Retinal pigment epithelial cell (primary cell): ENCODE results near the gene CALU.

Experiments
- DNase-seq: peaks from one replicate; pipeline ENCODE4 v3.0.0-alpha.2; 2010; ENCODE audit warnings: low read depth
- H3K4me3 ChIP-seq: 2 replicates; pipeline ENCODE4 v1.5.1; 2011; ENCODE audit warnings: mild to moderate bottlenecking, low read length, control low read depth, moderate library complexity
- TF ChIP-seq, protein P1 (sequence below): conservative IDR thresholded peaks from 2 replicates; pipeline ENCODE4 v1.5.1; 2011; ENCODE audit warnings: low read depth, low read length, control low read depth, inconsistent platforms

The CALU gene

DNA sequence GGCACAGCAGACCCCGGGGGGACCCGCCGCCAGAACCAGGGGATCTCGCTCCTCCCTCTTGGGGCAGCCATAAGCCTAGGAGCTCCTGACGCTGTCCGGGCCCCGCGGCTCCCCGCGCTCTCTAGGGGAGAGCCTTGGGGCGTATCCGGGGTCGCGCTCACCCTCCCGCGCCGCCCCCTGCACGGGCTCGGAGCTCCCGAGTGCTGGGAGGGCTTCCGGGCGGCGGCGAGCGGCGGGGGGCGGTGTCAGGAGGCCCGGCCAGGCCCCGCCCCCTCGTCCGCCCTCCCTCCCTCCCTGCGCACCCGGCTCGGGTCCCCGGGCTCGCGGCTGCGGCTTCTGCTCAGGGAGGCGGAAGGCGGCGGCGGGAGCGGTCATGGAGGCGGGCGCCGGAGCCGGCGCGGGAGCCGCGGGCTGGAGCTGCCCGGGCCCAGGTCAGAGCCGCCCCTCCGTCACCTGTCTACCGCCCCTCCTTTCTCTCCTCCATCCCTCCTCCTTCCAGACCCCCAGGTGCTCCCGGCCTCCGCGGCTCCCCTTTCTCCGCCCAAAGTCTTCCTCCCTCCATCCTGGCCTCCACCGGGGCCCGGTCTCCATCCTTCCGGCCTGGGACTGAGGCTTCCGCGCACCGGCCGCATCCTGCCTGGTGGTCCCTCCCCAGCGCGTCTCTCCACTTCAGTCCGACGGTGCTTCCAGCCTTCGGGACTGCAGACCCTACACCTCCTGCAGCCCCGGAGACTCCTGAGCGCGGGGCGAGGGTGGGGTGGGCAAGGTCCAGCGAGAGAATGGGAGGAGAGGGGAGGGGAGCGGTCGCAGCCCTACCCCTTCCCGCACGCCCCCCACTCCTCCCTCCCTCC lies 52.2 kb downstream of the CALU start, which contains the start of gene CCDC136:
Gene CCDC136, plus strand, starts transcription at position 848 of the 851 bp plus-strand sequence. CDS start 444 bp downstream, outside the sequence.
- H3K4me3 ChIP-seq = peak within 1 kb of the TSS; percentile 74
- TF ChIP-seq, protein P1, sequence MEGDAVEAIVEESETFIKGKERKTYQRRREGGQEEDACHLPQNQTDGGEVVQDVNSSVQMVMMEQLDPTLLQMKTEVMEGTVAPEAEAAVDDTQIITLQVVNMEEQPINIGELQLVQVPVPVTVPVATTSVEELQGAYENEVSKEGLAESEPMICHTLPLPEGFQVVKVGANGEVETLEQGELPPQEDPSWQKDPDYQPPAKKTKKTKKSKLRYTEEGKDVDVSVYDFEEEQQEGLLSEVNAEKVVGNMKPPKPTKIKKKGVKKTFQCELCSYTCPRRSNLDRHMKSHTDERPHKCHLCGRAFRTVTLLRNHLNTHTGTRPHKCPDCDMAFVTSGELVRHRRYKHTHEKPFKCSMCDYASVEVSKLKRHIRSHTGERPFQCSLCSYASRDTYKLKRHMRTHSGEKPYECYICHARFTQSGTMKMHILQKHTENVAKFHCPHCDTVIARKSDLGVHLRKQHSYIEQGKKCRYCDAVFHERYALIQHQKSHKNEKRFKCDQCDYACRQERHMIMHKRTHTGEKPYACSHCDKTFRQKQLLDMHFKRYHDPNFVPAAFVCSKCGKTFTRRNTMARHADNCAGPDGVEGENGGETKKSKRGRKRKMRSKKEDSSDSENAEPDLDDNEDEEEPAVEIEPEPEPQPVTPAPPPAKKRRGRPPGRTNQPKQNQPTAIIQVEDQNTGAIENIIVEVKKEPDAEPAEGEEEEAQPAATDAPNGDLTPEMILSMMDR = no peak
- DNase-seq = no peak

DNA sequence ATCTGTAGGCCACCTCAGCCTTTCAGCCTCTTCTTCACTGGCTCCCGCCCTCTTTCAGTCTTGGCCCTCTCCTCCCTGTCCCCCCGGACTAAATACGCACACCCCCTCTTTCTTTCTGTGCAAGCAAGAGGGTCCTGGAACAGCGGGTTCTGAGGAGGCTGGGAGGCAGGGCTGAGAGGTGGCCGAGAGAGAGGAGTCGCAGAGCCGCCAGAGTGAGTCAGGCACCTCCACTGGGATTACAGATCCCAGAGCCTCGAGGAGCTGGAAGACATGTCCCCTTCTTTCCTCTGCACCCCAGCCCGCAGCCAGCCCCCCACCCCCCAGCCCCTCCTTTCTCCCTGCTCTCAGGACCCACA lies 52.8 kb downstream of the CALU start:
- DNase-seq = no peak
- TF ChIP-seq, protein P1 = no peak
- H3K4me3 ChIP-seq = peak overlapping the region; percentile 74

DNA sequence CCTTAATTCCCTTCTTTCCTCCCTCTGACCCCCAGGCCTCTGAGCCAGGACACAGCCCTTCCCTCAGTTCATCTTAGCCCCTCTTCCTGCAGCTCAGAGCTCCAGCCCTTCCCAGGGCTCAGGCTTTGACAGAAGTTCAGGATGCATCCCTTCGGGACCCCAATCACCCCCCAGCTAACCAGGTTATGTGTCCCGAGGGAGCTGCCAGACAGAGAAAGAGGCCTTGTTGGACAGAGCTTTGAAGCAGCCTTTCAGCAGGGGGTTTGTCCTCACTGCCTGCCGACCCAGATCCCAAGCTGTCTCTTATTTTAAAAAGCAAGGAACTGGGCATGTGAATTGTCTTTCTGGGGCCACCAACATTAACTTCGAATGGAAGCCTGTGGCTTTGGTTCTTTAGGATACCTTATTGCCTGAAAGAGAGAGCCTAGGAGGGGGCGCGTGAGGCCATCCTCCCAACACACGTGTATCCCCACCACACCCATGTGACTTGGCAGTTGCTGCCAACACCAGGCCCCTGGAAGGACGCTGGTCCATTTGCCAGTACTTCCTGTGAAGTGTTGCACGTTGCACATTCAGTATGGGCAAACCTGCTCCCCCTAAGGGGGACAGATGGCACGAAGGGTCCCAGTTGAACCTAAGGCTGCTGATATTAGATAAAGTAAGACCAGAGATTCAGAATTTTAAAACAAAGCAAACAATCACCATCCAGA lies 53.5 kb downstream of the CALU start:
- TF ChIP-seq, protein P1 = no peak
- no peak overlapping the region for H3K4me3 ChIP-seq
- no peak for DNase-seq

DNA sequence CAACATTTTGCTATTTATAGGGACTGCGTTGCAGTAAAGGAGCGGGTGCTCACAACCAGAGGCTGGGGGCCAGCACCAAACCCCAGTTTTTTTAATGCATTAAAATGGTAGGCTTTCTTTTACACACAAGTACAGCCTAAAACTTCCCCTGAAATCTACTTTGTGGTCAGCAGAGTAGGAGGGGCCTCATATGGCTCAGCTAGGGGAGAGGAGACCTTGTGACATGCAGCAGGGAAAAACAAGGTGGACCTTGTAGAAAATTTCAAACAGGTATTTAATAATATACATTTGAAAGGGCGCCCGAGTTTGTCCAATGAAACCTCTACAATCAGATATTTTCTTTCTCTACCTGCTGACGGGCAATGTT lies 54.0 kb downstream of the CALU start:
- no peak for DNase-seq
- H3K4me3 ChIP-seq = no peak overlapping the region
- TF ChIP-seq, protein P1 = no peak

DNA sequence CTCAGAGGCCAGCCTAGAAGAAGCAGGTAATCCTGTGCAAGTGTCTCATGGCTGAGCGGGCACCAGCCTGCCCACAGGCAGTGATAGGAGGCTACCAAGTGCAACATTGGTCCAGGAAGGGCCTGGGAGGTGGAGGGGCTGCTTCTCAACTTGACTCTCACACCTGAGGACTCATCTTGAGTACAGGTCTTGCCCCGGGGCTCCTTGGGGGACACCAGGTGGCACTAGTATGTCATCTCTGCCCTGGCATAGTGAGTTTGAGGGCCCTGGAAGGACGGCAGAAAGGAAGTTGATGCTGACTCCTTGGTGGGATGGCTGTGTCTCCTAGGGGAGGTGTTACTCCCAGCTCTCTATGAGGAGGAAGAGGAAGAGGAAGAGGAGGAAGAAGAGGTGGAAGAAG lies 54.9 kb downstream of the CALU start:
- H3K4me3 ChIP-seq = no peak overlapping the region
- TF ChIP-seq, protein P1 = peak; percentile 2
- no peak for DNase-seq

DNA sequence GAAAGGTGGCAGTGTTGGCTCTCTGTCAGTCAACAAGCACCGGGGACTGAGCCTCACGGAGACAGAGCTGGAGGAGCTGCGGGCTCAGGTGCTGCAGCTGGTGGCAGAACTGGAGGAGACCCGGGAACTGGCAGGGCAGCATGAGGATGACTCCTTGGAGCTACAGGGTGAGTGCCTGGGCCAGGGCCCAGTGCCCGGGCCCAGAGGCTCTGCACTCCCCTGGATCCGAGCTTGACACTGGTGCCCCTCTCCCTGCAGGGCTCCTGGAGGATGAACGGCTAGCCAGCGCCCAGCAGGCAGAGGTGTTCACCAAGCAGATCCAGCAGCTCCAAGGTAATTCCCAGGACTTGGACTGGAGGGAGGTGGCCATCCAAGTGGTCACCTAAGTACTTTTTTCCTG lies 55.3 kb downstream of the CALU start:
- no peak overlapping the region for H3K4me3 ChIP-seq
- TF ChIP-seq, protein P1 = no peak
- no peak for DNase-seq

DNA sequence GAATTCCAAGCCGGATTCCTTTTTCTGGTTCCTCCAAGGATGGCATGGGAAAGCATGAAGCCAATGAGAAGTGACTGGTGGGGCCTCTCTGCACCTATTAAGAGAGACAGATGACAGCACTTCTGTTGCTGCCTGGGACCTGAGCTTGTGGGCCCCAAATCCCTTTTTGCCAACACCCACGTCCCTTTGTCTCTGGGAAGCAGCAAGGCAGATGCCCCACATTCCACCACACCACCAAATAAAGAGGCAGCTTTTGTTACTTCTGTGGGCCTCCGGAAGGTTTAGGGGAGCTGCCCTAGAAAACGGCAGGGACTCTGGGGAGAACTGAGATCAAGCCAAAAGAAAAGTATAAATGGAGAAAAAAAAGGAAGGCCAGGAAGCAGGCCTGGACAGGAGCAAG lies 56.0 kb downstream of the CALU start:
- no peak for DNase-seq
- TF ChIP-seq, protein P1 = no peak

More for the DNA sequence above, 56.0 kb downstream of the CALU start:
- H3K4me3 ChIP-seq = no peak overlapping the region
